ENCODE data around the gene EML6.

Gene EML6

DNA sequence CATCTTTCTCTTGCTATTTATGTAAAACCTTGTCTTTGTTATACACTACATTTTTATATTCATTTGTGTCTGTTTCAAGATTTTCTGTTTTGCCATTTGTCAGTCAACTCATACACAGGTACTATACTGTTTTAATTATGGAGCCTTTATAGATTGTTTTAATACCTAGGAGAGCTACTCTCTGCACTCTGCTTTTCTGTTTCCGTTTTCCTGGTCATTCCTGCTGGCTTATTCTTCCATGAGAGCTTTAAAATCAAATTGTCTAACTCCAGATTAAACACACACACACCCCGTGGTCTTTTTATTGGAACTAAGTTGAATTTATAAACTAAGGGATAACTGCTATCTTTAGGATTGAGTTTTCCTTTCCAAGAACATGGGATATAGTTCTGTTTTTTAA lies 165.6 kb downstream of the EML6 start:
- DNase-seq (ENCODE audit: low spot score), result no peak
- no peaks in the 10 kb centered on the region for H3K9me3 Mint-ChIP-seq
- no peak overlapping the region for H3K27ac Mint-ChIP-seq
- peaks cover 15% of the 10 kb centered on the region for H3K27me3 Mint-ChIP-seq (ENCODE audit: low read depth)
- H3K4me3 Mint-ChIP-seq, result no peak overlapping the region
- no peaks in the 10 kb centered on the region for H3K36me3 Mint-ChIP-seq (ENCODE audit: low read depth)
- no peaks in the 10 kb centered on the region for H3K4me1 Mint-ChIP-seq (ENCODE audit: low read depth)

GRCh38 chr2:54891909-54892308 lies 168.4 kb downstream of the EML6 start:
- H3K27me3 Mint-ChIP-seq (ENCODE audit: low read depth), result peaks cover 15% of the 10 kb centered on the region
- no peak for DNase-seq (ENCODE audit: low spot score)
- peaks cover 11% of the 10 kb centered on the region for H3K9me3 Mint-ChIP-seq
- no peaks in the 10 kb centered on the region for H3K4me1 Mint-ChIP-seq (ENCODE audit: low read depth)
- H3K4me3 Mint-ChIP-seq, result no peak overlapping the region
- H3K36me3 Mint-ChIP-seq (ENCODE audit: low read depth), result no peaks in the 10 kb centered on the region
- no peak overlapping the region for H3K27ac Mint-ChIP-seq

GRCh38 chr2:54894467-54894866 lies 171.0 kb downstream of the EML6 start:
- peaks cover 10% of the 10 kb centered on the region for H3K27me3 Mint-ChIP-seq (ENCODE audit: low read depth)
- no peaks in the 10 kb centered on the region for H3K36me3 Mint-ChIP-seq (ENCODE audit: low read depth)
- DNase-seq (ENCODE audit: low spot score), result no peak
- H3K4me3 Mint-ChIP-seq, result no peak overlapping the region
- peaks cover 11% of the 10 kb centered on the region for H3K9me3 Mint-ChIP-seq
- no peak overlapping the region for H3K27ac Mint-ChIP-seq
- peaks cover 10% of the 10 kb centered on the region for H3K4me1 Mint-ChIP-seq (ENCODE audit: low read depth)

GRCh38 chr2:54895730-54896129 lies 172.3 kb downstream of the EML6 start:
- H3K4me1 Mint-ChIP-seq (ENCODE audit: low read depth), result peaks cover 10% of the 10 kb centered on the region
- H3K9me3 Mint-ChIP-seq, result peaks cover 11% of the 10 kb centered on the region
- no peak overlapping the region for H3K27ac Mint-ChIP-seq
- no peak for DNase-seq (ENCODE audit: low spot score)
- H3K27me3 Mint-ChIP-seq (ENCODE audit: low read depth), result peaks cover 3% of the 10 kb centered on the region
- no peaks in the 10 kb centered on the region for H3K36me3 Mint-ChIP-seq (ENCODE audit: low read depth)
- no peak overlapping the region for H3K4me3 Mint-ChIP-seq

- H3K27ac Mint-ChIP-seq, result peak overlapping the region; percentile 78
- H3K9me3 Mint-ChIP-seq, result peaks cover 11% of the 10 kb centered on the region
- H3K36me3 Mint-ChIP-seq (ENCODE audit: low read depth), result no peaks in the 10 kb centered on the region
- peak overlapping the region; percentile 52 for H3K4me3 Mint-ChIP-seq
- H3K27me3 Mint-ChIP-seq (ENCODE audit: low read depth), result no peaks in the 10 kb centered on the region
- peaks cover 10% of the 10 kb centered on the region for H3K4me1 Mint-ChIP-seq (ENCODE audit: low read depth)
- DNase-seq (ENCODE audit: low spot score), result no peak
Measured at GRCh38 chr2:54897420-54898310, 174.2 kb downstream of the EML6 start.

DNA sequence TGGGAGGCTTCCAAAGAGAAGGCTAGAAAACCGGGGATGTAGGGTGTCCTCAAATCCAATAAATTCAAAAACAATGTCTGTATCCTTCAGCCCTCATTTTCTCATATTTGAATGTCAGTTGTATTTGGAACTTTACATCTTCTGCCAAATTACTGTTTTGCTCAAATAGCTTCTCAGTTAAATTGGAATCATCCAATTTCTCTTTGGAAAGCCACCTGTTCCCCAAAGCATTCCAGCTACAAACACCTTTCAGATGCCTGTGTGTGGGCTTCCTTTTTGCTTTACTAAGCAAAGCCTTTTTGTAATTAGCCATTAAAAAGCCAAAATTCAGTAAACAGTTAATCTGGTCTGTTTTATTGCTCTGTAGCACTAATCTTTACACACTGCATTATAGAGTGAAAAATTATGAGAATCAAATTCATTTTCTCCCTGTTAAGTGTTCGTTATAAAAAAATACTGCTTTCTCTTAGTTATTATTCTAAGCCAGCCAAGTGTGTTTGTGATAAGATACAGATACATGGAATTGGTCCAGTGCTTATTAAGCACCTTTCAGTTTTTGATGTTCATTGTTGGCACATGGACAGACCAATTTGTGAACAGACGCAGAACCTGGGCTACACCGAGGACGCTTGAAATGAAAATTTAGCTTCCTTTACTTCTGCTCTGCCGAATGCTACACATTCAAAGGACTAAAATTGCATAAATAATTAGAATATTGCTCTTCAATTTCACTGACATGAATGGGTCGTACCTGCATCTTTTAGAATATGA lies 175.2 kb downstream of the EML6 start:
- Mint-ChIP-seq H3K27me3 (ENCODE audit: low read depth) (no peaks in the 10 kb centered on the region), H3K4me1 (ENCODE audit: low read depth) (peaks cover 14% of the 10 kb centered on the region), H3K36me3 (ENCODE audit: low read depth) (no peaks in the 10 kb centered on the region), H3K27ac (peak overlapping the region; percentile 1), H3K4me3 (peak overlapping the region; percentile 52), H3K9me3 (peaks cover 11% of the 10 kb centered on the region)
- DNase-seq (ENCODE audit: low spot score), result no peak

DNA sequence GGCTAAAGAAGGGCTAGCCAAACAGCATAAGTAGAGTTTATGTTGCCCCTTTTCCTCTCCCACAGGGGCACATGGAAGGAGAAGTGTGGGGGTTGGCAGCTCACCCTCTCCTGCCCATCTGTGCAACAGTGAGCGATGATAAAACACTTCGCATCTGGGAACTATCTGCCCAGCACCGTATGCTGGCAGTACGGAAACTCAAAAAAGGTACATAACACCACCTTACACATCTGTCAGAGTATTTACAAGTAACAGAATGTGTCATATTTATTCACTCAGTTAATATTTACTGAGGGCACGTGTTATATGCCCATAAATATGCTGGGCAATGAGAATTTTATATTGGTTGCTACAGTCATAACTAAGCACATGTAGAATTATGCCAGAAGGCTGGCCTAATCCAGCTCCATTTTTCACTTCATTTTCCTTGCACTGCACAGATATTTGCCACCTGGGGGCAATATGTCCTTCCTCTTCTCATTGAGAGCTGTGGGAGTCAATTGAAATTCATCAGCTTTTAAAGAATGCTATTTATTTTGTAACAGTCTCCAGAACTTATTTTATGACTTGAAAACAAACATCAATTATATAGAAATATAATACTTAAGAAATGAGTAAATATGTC lies 176.2 kb downstream of the EML6 start:
- DNase-seq (ENCODE audit: low spot score), result no peak
- Mint-ChIP-seq H3K4me3 (no peak overlapping the region), H3K27ac (no peak overlapping the region), H3K36me3 (ENCODE audit: low read depth) (no peaks in the 10 kb centered on the region), H3K4me1 (ENCODE audit: low read depth) (peaks cover 23% of the 10 kb centered on the region), H3K9me3 (peaks cover 11% of the 10 kb centered on the region), H3K27me3 (ENCODE audit: low read depth) (no peaks in the 10 kb centered on the region)

- Mint-ChIP-seq H3K4me1 (ENCODE audit: low read depth) (peaks cover 23% of the 10 kb centered on the region), H3K4me3 (no peak overlapping the region), H3K9me3 (no peaks in the 10 kb centered on the region), H3K27me3 (ENCODE audit: low read depth) (peaks cover 2% of the 10 kb centered on the region), H3K27ac (no peak overlapping the region), H3K36me3 (ENCODE audit: low read depth) (no peaks in the 10 kb centered on the region)
- DNase-seq (ENCODE audit: low spot score), result no peak
Measured at GRCh38 chr2:54901224-54901986, 177.9 kb downstream of the EML6 start.

GRCh38 chr2:54902763-54903162 lies 179.3 kb downstream of the EML6 start:
- Mint-ChIP-seq H3K27me3 (ENCODE audit: low read depth) (peaks cover 2% of the 10 kb centered on the region), H3K36me3 (ENCODE audit: low read depth) (no peaks in the 10 kb centered on the region), H3K4me1 (ENCODE audit: low read depth) (peaks cover 20% of the 10 kb centered on the region), H3K4me3 (no peak overlapping the region), H3K9me3 (no peaks in the 10 kb centered on the region), H3K27ac (no peak overlapping the region)
- DNase-seq (ENCODE audit: low spot score), result no peak

DNA sequence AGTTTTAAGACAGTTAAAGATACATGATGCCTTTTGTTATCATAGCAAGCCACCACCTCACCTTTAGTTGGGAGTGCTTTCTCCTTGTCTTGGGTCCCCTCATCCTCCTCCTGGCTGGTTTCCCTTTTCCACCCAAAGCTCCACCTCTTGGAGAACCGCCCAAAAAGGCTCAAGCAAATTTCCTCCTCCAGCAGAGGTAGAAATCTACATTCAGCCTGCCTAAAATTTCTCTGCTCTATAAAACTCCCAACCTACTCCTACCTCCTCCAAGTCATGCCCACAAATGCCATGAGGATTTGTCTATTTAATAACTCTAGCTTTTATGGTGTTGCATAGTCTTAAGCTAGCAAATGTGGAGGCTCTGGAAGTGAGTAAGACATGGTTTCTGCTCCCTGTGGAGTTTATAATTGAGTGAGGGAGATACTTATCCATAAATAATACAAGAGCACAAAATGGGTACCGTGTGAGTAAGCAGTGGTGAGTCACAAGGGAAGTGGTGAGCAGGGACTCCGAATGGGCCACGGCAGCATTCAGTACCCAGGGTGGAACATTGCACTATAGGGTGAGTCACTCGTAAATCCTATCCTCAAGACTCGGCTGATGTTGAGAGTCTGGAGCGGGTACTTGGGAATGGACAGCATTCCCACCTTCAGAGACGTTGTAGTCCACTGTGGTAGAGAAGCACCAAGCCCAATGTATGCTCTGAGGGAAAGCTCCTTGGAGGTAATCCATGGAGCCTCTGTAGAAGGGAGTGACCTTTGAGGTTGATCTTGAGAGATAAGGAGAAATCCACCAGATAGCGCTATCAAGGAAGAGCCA lies 180.5 kb downstream of the EML6 start:
- Mint-ChIP-seq H3K36me3 (ENCODE audit: low read depth) (no peaks in the 10 kb centered on the region), H3K27ac (peak overlapping the region; percentile 29), H3K4me1 (ENCODE audit: low read depth) (peaks cover 14% of the 10 kb centered on the region), H3K27me3 (ENCODE audit: low read depth) (peaks cover 2% of the 10 kb centered on the region), H3K9me3 (no peaks in the 10 kb centered on the region), H3K4me3 (peak overlapping the region; percentile 22)
- DNase-seq (ENCODE audit: low spot score), result peak; percentile 76

DNA sequence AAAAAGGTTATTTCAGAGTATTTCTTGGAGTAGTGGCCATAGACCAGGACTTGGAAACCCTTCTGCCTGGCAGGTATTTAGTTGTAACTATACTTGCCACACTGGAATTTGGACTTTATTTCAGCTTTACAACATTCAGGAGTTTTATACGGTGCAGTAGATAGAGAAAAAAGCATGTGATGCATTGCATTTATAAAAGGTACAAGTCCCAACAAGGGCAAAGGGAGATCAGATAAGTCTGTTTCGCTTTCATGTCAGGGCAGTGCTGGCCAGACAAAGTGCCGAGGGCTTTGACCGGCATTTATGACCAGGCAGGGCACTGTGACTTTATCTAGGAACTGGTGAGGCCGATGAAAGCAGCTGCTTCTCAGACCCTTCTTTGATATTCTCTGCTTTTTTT lies 181.4 kb downstream of the EML6 start:
- Mint-ChIP-seq H3K4me1 (ENCODE audit: low read depth) (peaks cover 14% of the 10 kb centered on the region), H3K27ac (no peak overlapping the region), H3K4me3 (no peak overlapping the region), H3K27me3 (ENCODE audit: low read depth) (peaks cover 2% of the 10 kb centered on the region), H3K36me3 (ENCODE audit: low read depth) (no peaks in the 10 kb centered on the region), H3K9me3 (no peaks in the 10 kb centered on the region)
- no peak for DNase-seq (ENCODE audit: low spot score)

GRCh38 chr2:54906716-54907115 lies 183.3 kb downstream of the EML6 start:
- no peak overlapping the region for H3K27ac Mint-ChIP-seq
- H3K27me3 Mint-ChIP-seq (ENCODE audit: low read depth), result peaks cover 7% of the 10 kb centered on the region
- peaks cover 14% of the 10 kb centered on the region for H3K4me1 Mint-ChIP-seq (ENCODE audit: low read depth)
- H3K36me3 Mint-ChIP-seq (ENCODE audit: low read depth), result no peaks in the 10 kb centered on the region
- no peak overlapping the region for H3K4me3 Mint-ChIP-seq
- DNase-seq (ENCODE audit: low spot score), result no peak
- no peaks in the 10 kb centered on the region for H3K9me3 Mint-ChIP-seq

- H3K36me3 Mint-ChIP-seq (ENCODE audit: low read depth), result no peaks in the 10 kb centered on the region
- no peaks in the 10 kb centered on the region for H3K9me3 Mint-ChIP-seq
- peaks cover 14% of the 10 kb centered on the region for H3K4me1 Mint-ChIP-seq (ENCODE audit: low read depth)
- no peak for DNase-seq (ENCODE audit: low spot score)
- H3K4me3 Mint-ChIP-seq, result no peak overlapping the region
- peaks cover 12% of the 10 kb centered on the region for H3K27me3 Mint-ChIP-seq (ENCODE audit: low read depth)
- no peak overlapping the region for H3K27ac Mint-ChIP-seq
Measured at GRCh38 chr2:54907663-54908062, 184.2 kb downstream of the EML6 start.
